HT1080 (cell line): ENCODE measurements around the gene PIP5K1C. TPM values are rescaled to one million over a fixed set of nuclear protein-coding genes. Genes with fewer than 3 reads are reported as not detected.

Source experiments
- DNase-seq: peaks from one replicate; pipeline ENCODE4 v3.0.0-alpha.2; 2015; ENCODE audit warnings: low read depth
- polyA plus RNA-seq, 2 experiments: library from polyadenylated mRNA; depleted of rRNA; stranded (reverse); fragments of >200 nt; gene quantifications; 2 replicates each; pipeline ENCODE4 v1.2.3, GENCODE V29; 2015
- total RNA-seq: library from RNA; depleted of rRNA; stranded (reverse); fragments of >200 nt; shearing (Covaris generic); gene quantifications from 2 replicates; pipeline ENCODE4 v1.2.3, GENCODE V29; 2014; rRNA removed

Gene PIP5K1C
- total RNA-seq, result 8.9 and 15.5 TPM in 2 replicates
- polyA plus RNA-seq (2015; cell fraction: cytosol; rRNA removed), result 11.4 and 13.3 TPM in 2 replicates
- polyA plus RNA-seq (2015; cell fraction: nucleus; rRNA removed), result 10.0 and 11.8 TPM in 2 replicates

DNA sequence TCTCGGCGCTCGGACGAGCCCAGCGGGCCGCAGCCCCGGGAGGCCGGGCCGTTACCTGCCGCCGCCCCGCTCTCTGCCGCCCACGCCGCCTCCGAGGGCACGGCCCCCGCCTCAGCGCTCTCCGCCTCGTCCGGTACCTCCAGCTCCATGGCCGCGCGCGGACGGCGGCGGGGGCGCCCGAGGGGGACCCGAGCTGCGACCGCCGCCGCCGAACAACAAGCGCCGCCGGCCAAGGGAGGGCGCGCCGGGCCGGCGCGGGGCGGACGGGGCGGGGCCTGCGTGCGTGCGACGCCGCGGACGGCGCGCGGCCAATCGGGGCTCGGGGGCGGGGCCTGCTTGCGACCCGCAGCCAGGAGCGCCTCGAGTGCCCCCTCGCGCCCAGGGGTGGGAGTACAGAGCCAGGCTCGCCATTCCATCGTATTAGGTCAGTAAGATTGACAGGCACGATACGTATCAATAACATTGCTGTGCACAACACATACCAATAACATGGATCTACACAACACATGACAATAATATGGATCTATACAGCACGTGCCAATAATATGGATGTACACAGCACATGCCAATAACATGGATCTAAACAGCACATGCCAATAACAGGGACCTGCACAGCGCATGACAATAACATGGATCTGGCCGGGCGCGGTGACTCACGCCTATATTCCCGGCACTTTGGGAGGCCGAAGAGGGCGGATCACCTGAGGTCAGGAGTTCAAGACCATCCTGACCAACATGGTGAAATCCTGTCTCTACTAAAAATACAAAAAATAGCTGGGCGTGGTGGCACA lies at the start of gene PIP5K1C:
Gene PIP5K1C (minus strand): TSS at position 227 of the 791 bp plus-strand sequence. CDS start 78 bp downstream, at position 149.
- DNase-seq, result peak; percentile 72

DNA sequence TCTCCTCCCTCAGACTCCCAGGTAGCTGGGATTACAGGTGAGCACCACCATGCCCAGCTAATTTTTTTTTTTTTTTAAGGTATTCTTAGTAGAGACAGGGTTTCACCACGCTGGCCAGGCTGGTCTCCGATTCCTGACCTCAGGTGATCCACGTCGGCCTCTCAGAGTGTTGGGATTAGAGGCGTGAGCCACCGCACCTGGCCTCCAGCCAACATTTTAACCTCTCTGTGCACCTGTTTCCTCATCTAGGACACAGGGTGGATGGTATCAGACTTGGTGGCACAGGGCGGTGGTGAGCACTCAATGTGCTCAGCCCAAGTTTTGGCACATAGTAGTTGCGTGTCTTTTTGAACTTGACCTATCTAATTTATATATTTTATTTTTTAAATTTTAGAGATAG lies 48.7 kb upstream of the PIP5K1C start:
- DNase-seq, result no peak

DNA sequence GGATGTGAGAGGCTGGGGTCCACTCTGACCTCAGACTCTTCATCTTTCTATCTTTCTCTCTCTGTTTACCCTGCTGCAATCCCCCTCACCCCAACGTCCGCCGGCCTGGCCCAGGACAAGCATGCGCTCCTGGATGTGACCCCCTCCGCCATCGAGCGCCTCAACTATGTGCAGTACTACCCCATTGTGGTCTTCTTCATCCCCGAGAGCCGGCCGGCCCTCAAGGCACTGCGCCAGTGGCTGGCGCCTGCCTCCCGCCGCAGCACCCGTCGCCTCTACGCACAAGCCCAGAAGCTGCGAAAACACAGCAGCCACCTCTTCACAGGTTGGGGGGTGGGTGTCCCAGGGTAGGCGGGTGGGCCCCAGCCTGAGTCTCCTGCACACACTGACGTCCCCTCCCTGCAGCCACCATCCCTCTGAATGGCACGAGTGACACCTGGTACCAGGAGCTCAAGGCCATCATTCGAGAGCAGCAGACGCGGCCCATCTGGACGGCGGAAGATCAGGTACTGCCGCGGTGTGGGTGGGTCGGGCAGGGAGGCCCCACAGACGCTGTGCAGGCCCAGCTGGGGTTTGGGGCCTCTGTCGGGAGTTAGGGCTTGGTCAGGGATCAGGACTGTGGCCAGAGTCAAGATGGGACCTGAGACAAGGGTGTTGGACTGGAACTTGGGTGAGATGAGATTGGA lies 46.2 kb upstream of the PIP5K1C start:
- no peak for DNase-seq

- DNase-seq, result no peak
Observed at GRCh38 chr19:3745363-3746045, 45.2 kb upstream of the PIP5K1C start.

DNA sequence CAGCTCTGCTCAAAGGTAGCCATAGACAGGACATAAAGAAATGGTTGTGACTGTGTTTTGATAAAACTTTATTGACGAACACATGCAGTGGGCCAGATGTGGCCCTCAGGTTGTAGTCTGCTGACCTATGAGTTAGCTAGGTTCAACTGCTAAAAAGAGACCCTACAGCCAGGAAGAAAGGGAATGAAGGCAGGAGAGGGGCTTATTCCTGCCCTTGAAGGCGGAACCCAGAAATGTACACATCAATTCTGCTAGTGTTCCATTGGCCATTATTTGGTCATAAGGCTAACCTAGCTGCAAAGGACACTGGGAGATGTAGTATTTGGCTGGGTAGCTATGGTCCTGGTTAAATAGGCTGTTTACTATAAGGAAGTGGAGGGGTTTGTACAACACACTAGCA lies 43.2 kb upstream of the PIP5K1C start:
- DNase-seq, result peak; percentile 39

DNA sequence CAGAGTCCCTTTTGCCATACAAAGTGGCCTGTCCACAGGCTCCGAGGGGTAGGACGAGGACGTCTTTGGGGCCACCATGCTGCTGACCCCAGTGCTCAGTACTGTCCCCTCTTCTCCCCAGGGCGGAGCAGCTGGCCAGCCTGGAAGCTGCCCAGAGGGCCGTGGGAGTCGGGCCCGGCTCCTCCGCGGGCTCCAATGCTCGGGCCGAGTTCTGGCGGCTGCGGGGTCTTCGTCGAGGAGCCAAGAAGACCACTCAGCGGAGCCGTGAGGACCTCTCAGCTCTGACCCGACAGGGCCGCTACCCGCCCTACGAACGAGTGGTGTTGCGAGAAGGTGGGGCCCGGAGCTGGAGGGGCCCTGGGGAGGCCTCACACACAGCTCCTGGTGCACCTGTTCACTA lies 40.2 kb upstream of the PIP5K1C start:
- no peak for DNase-seq

DNA sequence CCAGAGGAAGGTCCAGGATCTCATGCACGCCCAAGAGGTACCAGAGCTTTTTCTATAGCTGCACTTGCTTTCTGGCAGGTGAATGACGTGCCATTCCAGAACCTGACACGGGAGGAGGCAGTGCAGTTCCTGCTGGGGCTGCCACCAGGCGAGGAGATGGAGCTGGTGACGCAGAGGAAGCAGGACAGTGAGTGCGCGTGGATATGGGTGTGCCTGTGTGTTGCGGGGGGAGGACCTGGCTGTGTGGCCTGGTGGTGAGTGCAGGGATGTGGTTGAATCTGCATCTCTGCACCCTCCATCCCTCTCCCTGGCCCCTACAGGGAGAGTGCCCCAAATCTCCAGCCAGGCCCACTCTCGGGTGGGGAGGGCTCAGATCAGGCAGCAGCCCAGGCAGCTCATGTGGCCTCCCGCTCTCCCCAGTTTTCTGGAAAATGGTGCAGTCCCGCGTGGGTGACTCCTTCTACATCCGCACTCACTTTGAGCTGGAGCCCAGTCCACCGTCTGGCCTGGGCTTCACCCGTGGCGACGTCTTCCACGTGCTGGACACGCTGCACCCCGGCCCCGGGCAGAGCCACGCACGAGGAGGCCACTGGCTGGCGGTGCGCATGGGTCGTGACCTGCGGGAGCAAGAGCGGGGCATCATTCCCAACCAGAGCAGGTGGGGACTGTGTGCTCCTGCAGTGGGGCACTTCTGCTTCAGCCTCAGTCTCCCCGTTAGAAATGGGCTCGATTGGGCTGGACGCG lies 38.4 kb upstream of the PIP5K1C start:
- no peak for DNase-seq

- DNase-seq, result no peak
Observed at GRCh38 chr19:3737487-3738205, 37.4 kb upstream of the PIP5K1C start.

DNA sequence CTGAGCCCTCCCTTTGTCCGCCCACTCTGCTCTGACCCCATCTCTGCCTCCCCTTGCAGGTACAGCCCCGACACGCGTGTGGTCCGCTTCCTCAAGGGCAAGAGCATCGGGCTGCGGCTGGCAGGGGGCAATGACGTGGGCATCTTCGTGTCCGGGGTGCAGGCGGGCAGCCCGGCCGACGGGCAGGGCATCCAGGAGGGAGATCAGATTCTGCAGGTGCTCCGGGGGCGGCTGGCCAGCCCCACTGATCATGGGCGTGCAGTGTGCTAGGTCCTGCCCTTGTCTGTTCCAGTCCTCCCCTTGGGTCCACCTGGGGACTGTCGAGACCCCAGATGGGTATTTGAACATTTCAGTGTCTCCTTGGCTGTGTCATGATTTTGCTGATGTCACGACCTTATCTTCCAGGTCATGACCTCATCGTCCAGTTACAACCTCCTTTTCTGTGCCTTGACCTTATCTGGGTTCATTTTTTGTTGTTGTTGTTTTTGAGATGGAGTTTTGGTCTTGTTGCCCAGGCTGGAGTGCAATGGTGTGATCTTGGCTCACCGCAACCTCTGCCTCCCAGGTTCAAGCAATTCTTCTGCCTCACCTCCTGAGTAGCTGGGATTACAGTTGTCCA lies 35.9 kb upstream of the PIP5K1C start:
- no peak for DNase-seq

DNA sequence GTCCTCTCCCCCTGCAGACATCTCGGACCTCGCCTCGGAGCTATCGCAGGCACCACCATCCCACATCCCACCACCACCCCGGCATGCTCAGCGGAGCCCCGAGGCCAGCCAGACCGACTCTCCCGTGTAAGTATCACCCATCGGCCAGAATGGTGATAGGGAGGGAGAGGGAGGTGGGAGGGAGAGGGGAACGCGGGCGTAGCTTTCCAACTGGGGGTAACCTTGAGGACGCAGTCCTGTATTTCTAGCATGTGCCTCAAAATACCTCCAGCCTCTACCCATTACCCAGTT lies 34.0 kb upstream of the PIP5K1C start:
- DNase-seq, result no peak

DNA sequence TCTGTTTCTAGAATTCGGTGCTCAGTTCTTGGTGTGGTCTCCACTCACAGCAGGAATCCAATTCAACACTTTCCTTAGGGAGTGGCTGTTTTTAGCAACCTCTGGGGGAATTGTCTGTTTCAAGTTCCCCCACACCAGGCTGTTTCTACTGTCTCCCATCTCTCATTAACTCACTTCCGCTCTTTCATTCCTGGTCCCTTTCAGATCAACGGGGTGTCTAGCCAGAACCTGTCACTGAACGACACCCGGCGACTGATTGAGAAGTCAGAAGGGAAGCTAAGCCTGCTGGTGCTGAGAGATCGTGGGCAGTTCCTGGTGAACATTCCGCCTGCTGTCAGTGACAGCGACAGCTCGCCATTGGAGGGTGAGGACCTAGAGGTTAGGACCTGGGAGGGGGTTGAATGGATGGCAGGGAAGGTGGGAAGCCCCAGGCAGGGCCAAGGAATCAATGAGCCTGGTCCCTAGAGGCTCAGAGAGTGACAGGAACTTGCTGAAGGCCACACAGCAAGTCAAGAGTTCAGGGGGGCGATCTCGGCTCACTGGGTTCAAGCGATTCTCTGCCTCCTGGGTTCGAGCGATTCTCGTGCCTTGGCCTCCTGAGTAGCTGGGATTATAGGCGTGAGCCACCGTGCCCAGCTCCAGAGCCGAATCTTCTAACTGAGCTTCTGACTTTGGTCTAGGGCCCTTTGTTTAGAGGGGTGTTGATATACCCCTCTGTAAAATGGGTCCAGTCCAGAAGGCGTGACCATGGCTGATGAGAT lies 33.5 kb upstream of the PIP5K1C start:
- DNase-seq, result no peak

GRCh38 chr19:3732108-3732507 lies 31.8 kb upstream of the PIP5K1C start:
- no peak for DNase-seq

GRCh38 chr19:3730457-3730958 lies 30.2 kb upstream of the PIP5K1C start:
- DNase-seq, result no peak

DNA sequence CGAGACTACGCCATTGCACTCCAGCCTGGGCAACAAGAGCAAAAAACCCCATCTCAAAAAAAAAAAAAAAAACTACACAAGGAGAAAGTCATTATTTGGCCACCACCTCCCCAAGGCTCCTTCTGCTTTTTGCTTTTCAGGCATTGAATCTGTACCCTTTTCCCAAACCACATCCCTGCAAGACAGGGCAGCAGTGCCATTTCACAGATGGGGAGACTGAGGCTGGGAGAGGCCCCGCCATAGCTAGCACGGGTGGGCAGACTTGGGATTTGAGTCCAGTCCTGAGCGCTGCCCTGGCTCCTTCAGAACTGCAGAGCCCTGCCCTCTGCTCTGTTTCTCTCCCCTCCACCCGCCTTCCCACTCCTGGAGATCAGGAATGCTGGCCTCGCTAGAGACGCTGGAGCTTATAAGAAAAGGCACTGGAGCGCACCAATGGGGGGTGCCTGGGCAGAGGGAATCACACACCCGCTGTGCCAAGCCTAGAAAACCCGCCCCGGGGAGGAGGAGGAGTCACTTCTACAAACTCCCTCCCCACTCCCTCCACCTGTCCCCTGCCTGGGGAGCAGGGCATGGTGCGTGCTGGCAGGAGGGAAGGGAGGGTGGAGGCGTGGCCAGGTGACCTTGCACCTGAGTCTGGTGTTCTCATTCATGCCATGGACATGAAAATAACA lies 25.5 kb upstream of the PIP5K1C start:
- no peak for DNase-seq

DNA sequence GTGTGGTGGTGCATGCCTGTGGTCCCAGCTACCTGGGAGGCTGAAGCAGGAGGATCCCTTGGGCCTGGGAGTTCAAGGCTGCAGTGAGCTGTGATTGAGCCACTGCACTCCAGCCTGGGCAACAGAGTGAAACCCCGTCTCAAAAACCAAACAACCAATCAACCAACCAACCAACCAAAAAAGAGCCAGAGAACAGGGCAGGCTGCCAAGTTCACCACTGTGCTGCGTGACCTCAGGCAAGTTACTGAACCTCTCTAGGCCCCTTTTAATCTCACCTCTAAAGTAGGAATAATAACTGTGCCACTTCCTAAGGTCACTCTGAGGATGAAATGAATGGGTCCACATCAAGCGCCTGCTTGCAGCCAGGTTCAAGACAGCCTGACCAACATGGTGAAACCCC lies 24.9 kb upstream of the PIP5K1C start:
- DNase-seq, result no peak

GRCh38 chr19:3723883-3724282 lies 23.6 kb upstream of the PIP5K1C start:
- DNase-seq, result no peak

DNA sequence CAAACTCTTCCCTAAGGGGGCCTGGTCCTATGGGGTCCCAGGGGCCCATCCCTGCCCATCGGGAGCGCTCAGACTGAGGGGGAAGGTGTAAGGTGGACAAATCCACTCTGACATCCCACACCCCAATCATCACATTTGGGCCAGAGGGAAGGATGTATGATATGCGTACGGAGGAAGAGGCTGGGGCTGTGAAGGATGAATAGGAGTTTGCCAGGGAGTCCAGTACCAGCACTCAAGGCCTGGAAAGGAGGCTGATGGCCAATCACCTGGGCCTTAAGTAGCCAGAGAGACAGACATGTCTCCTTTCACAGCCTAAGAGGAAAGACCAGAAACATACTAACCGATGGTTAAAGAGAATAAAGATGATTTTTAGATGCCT lies 22.8 kb upstream of the PIP5K1C start:
- DNase-seq, result no peak

DNA sequence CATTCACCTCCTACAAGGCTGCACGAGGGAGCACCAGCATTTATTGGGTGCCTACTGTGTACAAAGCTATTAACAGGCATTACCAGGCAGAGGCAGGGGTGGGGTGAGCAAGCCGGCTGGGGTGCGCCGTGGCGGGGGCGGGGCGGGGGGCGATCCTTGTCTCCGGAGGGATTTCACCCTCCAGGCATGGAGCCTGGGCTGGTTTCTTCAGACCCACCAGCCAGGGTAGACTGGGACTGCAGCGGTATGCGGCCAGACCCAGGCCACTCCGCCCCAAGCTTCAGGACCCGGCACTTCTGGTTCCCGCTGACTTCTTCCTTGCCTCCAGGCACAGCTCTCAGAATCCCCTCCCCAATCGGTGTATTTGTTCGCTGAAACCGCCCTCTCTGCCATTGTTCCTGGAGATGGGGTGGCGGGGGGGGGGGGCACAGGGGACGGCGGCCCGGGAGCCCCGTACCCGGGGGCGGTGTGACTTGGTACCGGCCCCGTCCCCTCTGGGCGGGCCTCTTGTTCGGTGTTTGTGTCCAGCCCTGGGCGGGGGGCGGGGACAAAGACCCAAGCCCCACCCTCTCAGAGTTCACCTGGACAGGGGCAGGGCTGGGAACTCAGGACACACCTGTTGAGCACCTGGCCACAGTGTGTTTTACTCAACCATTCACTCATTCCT lies 22.3 kb upstream of the PIP5K1C start:
- DNase-seq, result no peak
